ENCODE measurements around the gene USP34. TPM values are rescaled to one million over a fixed set of nuclear protein-coding genes. Genes with fewer than 3 reads are reported as not detected.
A peak's percentile ranks its signal among the peaks of the same experiment; 100 is the strongest.

USP34 gene
- total RNA-seq, 1 donor from 2014 or later, result 108 TPM

- ATAC-seq (peak; percentile 81 to 86), DNase-seq (peak; percentile 67)
- Histone ChIP-seq H3K4me3 (no peak overlapping the region), H3K4me1 (peaks cover 47% of the 10 kb centered on the region), H3K27me3 (ENCODE audit: low read depth) (no peaks in the 10 kb centered on the region), H3K36me3 (no peaks in the 10 kb centered on the region), H3K27ac (no peak overlapping the region), H3K9me3 (no peaks in the 10 kb centered on the region)
- intact Hi-C loops (cut with DNase I), result no loop called here
- peak; percentile 63 for TF ChIP-seq CTCF (IDR thresholded peaks at IDR 0.05)
Observed at GRCh38 chr2:61426267-61426897, 44.5 kb downstream of the USP34 start.

GRCh38 chr2:61425605-61426155 lies 45.2 kb downstream of the USP34 start:
- peak; percentile 15 to 18 for ATAC-seq
- H3K27ac ChIP-seq, result peak overlapping the region; percentile 24
- no peak for TF ChIP-seq CTCF (IDR thresholded peaks at IDR 0.05)

GRCh38 chr2:61423714-61424113 lies 47.2 kb downstream of the USP34 start:
- peaks cover 69% of the 10 kb centered on the region for H3K4me1 ChIP-seq
- no peaks in the 10 kb centered on the region for H3K36me3 ChIP-seq
- no peaks in the 10 kb centered on the region for H3K27me3 ChIP-seq (ENCODE audit: low read depth)
- no peak overlapping the region for H3K27ac ChIP-seq
- intact Hi-C loops (cut with DNase I), result no loop called here
- no peaks in the 10 kb centered on the region for H3K9me3 ChIP-seq
- TF ChIP-seq CTCF (IDR thresholded peaks at IDR 0.05), result no peak
- no peak overlapping the region for H3K4me3 ChIP-seq
- ATAC-seq, result no peak
- DNase-seq, result no peak

More at GRCh38 chr2:61425605-61426155, 45.2 kb downstream of the USP34 start:
- DNase-seq, result no peak
- H3K36me3 ChIP-seq, result no peaks in the 10 kb centered on the region
- no peaks in the 10 kb centered on the region for H3K27me3 ChIP-seq (ENCODE audit: low read depth)
- peaks cover 54% of the 10 kb centered on the region for H3K4me1 ChIP-seq
- intact Hi-C loops (cut with DNase I), result no loop called here
- H3K4me3 ChIP-seq, result no peak overlapping the region
- H3K9me3 ChIP-seq, result no peaks in the 10 kb centered on the region

GRCh38 chr2:61421611-61422010 lies 49.3 kb downstream of the USP34 start:
- Histone ChIP-seq H3K27ac (no peak overlapping the region), H3K36me3 (no peaks in the 10 kb centered on the region), H3K9me3 (no peaks in the 10 kb centered on the region), H3K27me3 (ENCODE audit: low read depth) (no peaks in the 10 kb centered on the region), H3K4me1 (peaks cover 60% of the 10 kb centered on the region), H3K4me3 (no peak overlapping the region)
- ATAC-seq, result no peak
- intact Hi-C loops (cut with DNase I), result no loop called here
- TF ChIP-seq CTCF (IDR thresholded peaks at IDR 0.05), result no peak
- no peak for DNase-seq

- Histone ChIP-seq H3K36me3 (no peaks in the 10 kb centered on the region), H3K4me3 (no peak overlapping the region), H3K4me1 (peaks cover 57% of the 10 kb centered on the region), H3K27me3 (ENCODE audit: low read depth) (no peaks in the 10 kb centered on the region), H3K27ac (no peak overlapping the region), H3K9me3 (no peaks in the 10 kb centered on the region)
- DNase-seq (no peak), ATAC-seq (peak in 1 of 2 donors; percentile 31)
- intact Hi-C loops (cut with DNase I), result no loop called here
- no peak for TF ChIP-seq CTCF (IDR thresholded peaks at IDR 0.05)
Observed at GRCh38 chr2:61420991-61421544, 49.8 kb downstream of the USP34 start.

All from lower lobe of right lung (tissue), 2 donors.